Hippocampal formation (tissue), 2 donors: ENCODE measurements around the gene TMEM161A.
"Not testable (repeated sequence)": the region's sequence is repeated elsewhere in the genome, so short reads cannot be mapped to it uniquely, and the experiment has no call there.

Source experiments
- DNase-seq, 2 donors: peaks; one replicate each; lab custom pipeline; 2025; lab: John Stamatoyannopoulos, UW

TMEM161A gene

DNA sequence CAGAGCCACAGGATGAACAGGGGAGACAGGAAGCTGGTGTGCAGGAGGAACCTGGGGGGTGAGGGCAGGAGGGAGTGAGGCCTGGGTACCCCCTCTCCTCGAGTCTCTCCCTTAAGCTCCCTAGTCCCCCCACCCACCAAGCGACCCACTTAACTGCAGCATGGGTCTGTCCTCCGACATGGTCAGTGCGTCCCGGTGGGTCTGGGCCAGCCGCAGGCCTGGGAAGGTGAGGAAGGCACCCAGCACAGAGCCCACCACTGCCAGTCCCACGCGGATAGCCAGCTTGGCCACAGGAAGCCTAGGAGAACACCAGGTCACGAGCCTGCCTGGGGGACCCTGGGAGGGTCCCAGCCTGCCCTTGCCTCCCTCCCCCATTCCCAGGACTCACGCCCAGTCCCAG lies 16.9 kb downstream of the TMEM161A start:
- no peak for DNase-seq

- no peak for DNase-seq
Measured at GRCh38 chr19:19120308-19121231, 17.7 kb downstream of the TMEM161A start.

DNA sequence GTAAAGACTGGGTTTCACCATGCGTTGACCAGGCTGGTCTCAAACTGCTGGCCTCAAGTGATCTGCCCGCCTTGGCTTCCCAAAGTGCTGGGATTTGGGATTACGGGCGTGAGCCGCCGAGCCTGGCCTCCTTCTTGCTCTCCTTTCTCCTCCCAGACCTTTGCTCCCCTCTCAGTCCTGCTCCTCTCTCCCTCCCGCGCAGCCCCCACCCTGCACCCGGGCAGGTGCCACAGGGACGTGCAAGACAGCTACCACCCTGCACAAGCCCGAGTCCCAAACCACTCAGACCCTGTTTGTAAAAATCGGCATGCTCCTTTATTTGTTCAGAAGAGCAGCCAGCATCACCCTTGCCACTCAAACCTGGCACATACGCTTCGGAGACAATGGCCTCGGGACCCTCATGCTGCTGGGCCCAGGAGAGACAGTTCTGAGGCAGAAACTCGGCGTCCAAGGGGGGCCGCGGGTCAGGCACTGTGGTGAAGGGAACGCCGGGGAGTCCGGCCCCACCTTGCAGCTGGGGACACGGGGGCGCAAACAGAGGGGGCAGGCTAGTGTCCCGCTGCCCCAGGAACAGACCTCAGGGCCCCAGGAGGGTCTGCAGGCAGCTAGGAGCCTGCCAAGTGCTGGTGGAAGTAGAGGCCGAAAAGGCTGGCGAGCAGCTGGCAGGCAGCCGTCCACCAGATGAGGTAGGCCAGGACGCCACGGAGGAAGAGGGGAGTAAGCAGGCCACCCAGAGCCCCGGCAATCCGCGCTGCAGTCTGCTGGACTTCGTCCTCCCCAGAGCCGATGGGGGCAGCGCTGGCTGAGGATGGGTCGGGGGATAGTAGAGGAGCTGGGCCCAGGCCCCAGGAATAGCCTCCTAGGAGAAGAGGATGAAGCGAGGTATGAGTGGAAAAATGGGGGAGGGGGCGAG lies 18.7 kb downstream of the TMEM161A start:
- no peak for DNase-seq

DNA sequence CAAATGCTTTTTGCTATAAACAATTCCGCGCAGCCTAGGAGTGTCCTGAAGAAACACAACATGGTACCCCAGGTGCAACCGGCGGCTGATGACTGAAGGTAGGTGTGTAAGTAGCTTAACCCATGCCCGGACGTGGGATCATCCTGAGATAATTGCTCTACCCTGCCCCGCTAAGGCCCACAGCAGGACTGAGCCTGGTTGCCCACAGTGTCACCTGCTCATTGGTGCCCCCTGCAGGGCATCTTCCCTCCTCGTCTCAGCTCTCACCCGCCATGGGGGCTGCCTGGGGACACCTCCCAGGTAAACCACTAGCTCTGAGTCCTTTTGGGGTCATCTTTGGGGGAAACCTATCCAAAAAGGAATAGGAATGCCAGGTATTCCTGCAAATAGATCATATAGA lies 22.3 kb downstream of the TMEM161A start:
- DNase-seq: no peak

DNA sequence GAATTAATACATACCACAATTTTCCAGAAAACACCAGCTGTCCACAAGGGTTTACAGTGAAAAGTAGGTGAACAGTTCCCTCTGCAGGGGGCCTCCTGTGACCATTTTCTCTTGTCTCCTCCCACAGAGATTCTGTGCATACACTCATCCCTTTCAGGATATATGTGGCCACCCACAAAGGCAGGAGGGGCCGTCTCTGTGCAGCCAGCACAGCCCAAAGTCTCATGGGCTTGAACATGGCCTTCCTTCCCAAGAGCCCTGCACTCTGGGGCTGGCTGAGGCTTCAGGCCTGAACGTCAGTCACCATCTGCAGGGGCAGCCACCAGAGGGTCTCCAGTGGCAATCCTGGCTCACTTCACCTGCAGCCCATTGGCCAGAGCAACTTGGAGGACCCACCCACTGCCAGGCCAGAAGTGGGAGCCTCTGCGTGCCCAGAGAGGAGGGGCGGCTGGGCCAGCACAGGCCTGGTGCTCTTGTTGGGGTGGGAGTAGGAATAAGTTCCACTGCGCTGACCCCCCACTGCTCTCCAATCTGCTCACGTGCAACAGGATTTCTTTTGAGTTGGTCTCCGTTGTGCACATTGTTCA lies 25.1 kb downstream of the TMEM161A start:
- DNase-seq: no peak

- DNase-seq: no peak
Measured at GRCh38 chr19:19111967-19112580, 26.2 kb downstream of the TMEM161A start.

- DNase-seq: no peak
Measured at GRCh38 chr19:19111136-19111835, 27.0 kb downstream of the TMEM161A start.

DNA sequence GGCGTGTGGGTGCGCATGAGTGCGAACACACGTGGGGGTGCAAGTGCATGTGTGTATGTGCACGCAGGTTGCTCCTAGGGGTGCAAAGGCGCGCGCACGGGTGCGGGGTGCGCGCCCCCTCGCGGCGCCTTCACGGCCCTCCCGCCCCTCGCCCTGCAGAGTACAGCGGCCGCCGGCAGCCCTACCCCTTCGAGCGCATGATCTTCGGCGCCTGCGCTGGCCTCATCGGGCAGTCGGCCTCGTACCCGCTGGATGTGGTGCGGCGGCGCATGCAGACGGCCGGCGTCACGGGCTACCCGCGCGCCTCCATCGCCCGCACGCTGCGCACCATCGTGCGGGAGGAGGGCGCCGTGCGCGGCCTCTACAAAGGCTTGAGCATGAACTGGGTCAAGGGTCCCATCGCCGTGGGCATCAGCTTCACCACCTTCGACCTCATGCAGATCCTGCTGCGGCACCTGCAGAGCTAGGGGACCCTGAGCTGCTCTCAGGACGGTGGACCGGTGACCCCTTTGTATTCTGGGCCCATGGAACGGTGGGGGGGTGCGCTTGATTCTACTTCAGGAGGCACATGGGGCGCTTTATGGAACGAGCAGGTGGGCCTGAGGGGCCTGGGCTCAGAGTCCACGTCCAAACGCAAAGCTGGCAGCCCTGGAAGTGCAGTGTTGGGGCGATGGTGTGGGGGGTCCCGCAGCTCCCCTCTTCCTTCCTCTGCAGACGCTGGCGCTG lies 27.7 kb downstream of the TMEM161A start:
- no peak for DNase-seq

GRCh38 chr19:19109601-19110000 lies 28.7 kb downstream of the TMEM161A start:
- no peak for DNase-seq

- no peak for DNase-seq
Measured at GRCh38 chr19:19107654-19108053, 30.6 kb downstream of the TMEM161A start.

GRCh38 chr19:19106938-19107337 lies 31.3 kb downstream of the TMEM161A start:
- DNase-seq: not testable (repeated sequence)

GRCh38 chr19:19106056-19106551 lies 32.2 kb downstream of the TMEM161A start:
- DNase-seq: no peak

GRCh38 chr19:19105365-19106055 lies 32.8 kb downstream of the TMEM161A start:
- no peak for DNase-seq

- DNase-seq: no peak
Measured at GRCh38 chr19:19103167-19103566, 35.1 kb downstream of the TMEM161A start.

DNA sequence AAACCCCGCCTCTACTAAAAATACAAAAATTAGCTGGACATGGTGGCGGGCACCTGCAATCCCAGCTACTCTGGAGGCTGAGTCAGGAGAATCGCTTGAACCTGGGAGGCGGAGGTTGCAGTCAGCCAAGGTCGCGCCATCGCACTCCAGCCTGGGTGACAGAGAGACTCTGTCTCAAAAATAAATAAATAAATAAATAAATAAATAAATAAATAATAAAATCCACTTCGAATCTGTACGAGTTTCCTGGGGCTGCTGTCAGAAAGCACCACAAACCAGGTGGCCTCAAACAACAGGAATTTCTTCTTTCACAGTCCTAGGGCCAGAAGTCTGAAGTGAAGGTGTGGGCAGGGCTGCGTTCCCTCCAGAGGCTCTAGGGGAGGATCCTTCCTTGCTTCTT lies 35.7 kb downstream of the TMEM161A start:
- not testable (repeated sequence) for DNase-seq

DNA sequence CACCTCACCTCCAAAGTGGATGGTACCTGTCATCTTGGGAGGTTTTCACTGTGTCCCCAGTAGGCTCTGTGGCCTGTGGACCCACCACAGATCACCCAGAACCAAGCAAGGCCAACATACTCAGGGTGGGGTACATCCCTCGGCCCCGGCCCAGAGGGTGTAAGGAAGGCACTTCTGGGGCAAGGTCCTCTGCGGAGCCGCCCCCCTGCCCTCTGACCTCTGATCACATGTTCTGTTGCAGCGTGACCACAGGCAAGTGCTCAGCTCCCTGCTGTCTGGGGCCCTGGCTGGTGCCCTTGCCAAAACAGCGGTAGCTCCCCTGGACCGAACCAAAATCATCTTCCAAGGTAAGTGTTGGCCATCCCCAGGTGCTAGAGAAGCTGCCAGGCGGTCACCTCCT lies 36.7 kb downstream of the TMEM161A start:
- DNase-seq: no peak

DNA sequence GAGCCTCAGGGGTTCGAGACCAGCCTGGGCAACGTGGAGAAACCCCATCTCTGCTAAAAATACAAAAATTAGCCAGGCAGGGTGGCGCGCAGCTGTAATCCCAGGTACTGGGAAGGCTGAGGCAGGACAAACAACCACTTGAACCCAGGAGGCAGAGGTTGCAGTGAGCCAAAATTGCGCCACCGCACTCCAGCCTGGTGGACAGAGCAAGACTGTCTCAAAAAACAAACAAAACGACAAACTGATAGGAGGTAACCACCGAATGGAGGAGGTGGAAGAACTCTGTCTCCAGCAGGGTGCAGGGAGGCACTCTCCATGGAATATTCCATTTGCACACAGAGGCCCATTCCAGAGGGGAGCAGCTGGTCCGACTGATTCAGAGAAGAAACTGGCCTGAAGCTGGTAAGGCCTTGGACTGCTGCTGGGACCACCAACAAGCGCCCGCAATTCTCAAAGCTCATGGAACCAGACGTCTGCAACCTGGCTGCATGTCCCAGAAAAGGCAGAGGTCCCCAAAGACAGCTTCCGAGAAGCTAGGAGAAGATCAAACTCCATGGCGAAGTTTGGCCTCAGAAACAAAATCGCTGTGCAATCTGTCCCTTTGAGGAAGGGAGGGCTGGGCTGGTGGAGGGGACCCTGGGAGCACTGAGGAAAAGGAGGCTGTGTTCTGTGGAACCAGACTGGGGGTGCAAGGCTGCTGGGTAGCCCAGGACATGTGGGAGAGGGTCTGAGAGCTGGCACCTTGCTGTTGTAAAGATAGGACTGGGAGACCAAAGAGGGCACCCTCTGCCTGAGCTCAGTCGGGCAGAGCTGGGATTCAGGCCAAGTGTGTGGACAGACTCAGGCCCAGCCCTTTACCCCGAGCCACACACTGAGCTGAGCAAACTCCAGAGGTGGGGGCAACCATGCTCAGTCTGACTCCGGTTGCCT lies 39.3 kb downstream of the TMEM161A start:
- DNase-seq: no peak

GRCh38 chr19:19098084-19098702 lies 40.1 kb downstream of the TMEM161A start:
- DNase-seq: no peak
